NCI-H460 (cell line): ENCODE measurements around the gene CDH23. TPM values are rescaled to one million over a fixed set of nuclear protein-coding genes. Genes with fewer than 3 reads are reported as not detected.

ENCODE experiments used
- DNase-seq: peaks from one replicate; pipeline ENCODE4 v3.0.0-alpha.2; 2016; ENCODE audit warnings: low read depth; ENCODE audit errors: extremely low read depth
- total RNA-seq: library from RNA; depleted of rRNA; stranded (reverse); fragments of >200 nt; shearing (Covaris generic); gene quantifications from 2 replicates; pipeline ENCODE4 v1.2.3, GENCODE V29; 2014

Gene CDH23
- total RNA-seq, 1 experiment from 2014 or later, result under 0.01 TPM

DNA sequence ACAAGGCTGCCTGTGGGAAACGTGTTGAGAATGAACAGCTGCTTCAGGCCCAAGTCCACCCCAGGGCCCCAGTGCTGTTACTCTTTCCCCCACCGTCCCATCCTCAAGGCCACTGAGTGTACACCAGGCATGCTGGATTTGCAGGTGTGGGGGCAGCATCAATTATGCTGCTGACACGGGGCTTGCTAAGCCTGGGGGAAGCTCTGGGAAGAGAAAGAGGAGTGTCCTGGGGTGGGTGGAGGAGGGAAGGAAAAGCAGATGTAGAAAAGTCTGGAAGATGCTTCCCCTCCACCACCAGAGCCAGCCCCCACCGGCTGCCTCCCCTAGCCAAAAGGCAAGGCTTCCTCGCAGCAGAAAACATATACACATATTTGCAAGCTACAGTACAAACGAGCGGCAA lies 153.9 kb downstream of the CDH23 start:
- DNase-seq, result no peak

DNA sequence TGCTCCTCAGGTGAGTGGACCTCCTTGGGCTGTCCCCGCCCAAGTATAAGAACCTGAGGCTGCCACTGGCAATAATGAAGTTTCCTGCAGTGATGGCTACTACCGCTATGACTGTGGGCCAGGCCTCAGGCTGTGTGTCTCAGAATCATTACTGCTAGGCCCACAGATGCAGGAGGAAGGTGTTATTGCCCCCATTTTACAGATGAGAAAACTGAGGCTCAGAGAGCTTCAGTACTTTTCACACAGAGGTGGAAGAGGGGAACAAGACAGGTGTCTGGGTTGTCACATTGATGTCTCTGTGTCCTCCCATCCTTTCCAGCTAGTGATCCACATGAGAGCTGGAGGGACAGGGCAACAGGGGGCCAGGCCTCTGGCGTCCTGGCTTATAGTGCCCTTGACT lies 155.2 kb downstream of the CDH23 start:
- no peak for DNase-seq

DNA sequence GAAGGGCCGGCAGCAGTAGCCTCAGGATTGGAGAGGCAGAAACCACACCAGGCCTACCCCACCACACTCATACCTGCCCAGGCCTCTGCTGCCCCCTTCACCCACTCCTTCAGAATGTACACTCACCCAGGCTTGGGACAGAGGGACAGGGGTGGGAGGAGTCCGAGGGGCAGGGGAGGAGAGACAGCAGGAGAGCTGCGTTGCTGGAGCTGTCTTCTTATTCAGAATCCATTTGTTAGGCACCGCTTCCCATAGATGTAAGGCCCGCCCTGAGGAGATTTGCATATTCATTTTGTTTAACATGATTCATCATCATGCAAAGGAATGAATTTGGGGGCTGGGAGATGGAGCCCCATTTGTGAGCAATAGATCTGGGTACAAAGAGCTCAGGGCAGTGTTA lies 156.7 kb downstream of the CDH23 start:
- DNase-seq, result no peak

DNA sequence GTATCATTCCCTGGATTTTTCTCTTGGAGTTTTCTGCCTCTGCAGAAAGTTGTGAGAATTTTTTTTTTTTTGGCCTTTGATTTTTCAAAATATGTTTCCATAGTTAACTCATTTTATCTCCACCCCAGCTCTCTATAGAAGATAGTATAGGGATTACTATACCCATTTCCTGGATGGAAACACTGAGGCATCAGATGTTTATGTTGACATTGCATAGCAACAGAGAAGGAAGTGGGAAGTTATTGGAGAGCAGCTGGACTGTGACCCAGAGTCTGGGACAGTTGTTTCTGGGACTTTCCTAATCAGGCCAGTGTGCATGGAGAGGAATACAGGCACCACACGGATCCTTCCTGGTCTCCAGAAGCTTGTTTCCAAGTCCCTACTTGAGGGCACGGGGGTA lies 158.0 kb downstream of the CDH23 start:
- DNase-seq, result no peak

DNA sequence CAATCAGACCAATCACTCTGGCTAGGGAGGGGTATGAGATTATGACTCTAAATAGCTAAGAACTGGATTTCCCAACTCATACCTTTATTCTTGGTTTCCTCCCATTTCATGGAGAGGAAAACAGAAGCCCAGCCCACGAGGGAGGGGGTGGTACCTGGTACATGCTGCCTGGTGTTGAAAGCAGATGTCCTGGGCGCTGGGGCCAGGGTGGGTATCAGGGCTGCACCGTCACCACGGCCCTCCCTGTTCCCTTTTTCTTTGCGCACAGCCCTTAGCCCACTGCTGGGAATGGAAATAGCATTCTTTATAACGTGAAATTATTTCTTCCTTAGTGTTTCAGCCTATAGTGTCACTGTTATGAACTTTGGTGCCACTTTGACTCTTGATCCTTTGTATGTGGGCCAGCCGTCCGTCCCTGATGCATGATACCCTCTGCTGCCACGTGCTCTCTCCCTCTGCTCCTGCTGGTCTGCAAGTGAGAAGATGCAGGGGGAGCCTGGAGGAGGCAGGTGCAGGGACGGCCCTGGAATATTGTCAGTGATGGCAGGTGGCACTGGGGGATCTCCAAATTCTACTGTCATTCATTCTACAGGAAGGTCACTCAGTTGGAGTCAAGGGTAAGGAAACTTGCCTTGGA lies 158.5 kb downstream of the CDH23 start:
- no peak for DNase-seq

DNA sequence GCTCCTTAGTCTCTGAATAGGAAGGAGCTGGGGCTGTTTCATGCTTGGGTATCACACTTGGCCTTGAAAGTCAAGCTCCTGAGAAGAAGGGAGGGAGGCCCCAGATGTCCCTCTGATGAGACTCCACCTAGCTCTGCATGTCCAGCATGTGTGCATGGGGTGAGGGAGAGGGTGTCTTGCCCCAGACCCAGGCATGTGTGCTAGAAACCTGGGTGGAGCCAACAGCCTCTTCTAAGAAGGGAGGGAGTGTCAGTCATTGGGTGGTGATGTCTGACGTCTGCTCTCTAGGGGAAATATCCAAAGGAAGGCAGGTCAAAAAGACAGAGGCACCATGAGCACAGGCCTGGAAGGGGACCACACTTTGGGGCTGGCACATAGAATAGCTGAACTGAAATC lies 159.0 kb downstream of the CDH23 start:
- no peak for DNase-seq

DNA sequence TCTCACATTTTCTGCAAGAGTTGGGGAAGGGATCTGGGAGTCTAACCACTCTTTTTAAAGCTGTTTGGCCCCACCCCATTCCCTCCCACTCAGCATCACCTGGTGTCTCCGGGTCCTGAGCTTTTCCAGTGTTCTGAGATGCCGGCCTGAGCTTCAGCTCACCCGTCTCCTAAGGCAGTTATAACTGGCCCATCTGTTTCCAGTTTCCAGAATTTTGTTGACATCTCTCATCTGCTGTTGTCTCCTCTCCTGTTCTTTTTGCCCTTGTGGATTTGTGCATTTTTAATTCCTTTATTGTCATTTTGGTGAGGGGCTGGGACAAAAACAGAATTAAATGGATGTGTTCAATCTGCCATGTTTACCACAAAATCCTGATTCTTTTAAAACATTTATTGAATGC lies 162.3 kb downstream of the CDH23 start:
- no peak for DNase-seq

DNA sequence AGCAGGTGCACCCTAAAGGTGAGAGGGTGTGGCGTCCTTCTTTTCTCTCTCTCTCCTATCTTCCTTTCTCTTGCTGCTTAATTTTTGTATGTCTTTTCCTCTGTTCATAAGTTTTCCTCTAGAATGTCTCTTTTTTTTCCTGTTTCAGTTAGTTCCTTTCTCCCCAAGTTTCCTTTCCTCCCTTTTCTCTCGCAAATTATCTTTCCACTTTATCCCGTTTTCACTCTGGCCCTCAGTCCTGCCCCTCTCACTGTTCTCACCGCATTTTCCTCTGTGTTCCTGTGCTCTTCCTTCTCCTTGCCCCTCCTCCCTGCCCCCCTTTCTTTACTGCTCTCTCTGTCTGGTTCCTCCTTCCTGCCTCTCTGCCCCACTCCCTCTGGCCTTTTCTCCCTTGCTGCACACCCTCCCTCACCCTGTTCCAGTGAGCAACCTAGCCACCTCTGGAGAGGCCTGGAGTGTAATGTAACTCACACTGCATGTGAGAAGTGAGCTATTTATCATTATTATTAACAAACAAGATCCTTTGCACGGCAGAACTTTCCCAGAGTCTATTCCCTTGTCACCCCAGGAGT lies 164.4 kb downstream of the CDH23 start:
- DNase-seq, result no peak

DNA sequence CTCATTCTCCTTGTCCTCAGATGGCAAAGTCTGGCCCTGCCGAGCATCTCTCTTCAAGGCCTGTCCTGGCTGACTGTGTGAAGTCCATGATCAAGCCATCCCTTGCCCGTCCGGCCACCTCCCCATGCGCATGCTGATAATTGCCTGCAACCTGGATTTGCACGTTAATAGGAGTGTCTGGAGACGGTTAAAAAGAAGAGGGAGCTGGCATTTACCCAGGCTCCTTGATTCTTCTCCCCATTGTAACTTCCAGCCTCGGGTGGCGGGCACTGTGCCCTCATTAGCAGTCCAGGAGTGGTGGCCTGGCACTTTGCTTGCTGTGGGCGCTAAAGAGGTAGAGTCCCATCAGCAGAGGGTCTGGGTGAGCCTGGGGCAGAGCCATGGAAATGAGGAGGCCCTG lies 165.5 kb downstream of the CDH23 start:
- no peak for DNase-seq

DNA sequence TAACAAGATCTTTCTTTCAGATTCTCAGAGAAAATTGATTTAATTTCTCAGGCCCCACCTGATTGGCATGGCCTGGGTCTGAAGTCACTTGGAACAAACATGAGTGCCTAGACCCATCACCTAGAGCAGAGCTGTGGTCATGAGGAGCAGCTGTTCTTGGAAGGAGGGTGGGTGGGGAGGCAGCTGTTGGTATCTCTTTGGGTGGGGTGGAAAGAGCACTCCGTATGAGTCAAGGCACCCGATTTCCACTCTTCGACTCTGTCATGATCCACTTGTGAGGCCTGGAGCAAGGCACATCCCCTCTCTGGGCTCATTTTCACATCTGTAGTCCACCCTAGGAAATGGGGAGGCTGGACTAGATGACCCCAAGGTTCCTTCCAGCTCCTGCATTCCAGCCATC lies 166.2 kb downstream of the CDH23 start:
- DNase-seq, result no peak

DNA sequence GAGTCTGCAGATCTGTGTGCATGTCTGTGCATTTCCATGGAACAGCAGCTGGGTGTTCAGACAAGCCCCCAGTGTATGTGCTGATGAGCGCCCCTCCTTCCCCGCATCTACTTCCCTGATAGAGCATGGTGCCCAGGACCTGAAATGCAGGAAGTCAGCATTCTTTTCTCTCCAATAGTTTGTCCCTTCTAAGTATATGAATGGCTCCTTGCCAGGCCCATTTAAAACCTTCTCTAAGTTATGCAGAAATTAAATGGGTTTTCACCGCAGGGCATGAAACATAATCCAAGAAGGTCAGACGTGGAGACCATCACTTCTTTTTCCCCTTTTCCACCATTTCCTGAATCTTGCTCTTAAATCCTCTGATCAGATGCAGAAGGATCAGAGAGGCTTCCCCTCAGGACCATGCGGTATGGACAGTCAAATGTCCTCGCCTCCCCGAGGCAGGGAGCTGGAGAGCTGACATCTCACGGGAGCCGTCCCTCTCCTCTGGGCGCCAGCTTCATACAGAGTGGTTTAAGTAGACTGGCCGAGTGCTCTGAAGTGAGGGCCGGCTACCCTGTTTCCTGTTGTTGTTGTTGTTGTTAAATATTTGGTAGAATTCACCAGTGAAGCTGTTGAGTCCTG lies 167.6 kb downstream of the CDH23 start:
- no peak for DNase-seq

DNA sequence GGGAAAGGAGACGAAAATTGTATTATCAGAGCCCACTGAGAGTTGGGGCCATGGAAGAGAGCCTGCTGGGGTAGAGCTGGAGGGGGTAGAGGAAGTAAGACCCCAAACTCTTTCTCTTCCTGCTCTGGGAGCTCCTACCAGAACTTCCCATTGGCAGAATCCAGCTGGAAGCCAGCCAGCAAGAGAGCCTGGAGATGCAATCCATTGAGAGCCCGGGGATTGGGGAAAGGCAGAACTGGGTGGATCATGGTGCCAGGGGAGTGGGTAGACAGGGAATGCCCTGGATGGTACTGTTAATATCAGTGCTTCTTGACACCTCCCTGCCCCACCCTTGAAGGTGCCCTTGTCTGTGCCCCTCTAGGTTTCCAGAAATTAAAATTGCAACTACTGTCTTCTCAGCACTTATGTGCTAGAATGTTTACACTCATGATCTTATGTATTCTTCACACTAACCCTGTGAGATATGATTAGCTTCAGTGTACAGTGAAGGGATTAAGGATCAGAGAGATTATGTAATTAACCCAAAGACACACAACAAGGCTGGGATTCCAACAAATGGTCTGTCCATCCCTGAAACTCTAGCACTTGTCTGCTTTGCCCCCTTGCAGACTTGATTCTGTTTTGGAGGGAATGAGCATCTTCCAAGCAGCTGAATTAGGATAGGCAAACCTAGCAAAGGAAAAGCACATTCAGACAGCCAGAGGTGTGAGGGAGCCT lies 168.7 kb downstream of the CDH23 start:
- DNase-seq, result no peak

DNA sequence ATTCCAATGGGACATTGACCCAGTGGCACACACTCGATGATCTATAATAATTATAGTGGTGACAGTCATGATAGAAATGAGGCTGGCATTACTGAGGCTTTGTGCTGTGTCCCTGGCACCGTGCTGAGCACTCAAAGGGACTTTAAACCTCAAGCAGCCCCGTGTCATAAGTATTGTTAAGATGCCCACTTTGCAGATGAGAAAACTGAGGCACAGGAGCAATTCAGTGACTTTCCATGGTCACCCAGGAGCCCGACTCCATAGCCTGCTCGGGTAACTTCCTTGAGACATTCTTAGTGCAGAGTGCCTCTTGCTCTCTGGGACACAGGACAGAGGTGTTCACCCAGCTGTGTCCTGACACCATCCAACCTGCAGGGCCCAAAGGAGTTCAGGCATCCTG lies 170.3 kb downstream of the CDH23 start:
- DNase-seq, result no peak

DNA sequence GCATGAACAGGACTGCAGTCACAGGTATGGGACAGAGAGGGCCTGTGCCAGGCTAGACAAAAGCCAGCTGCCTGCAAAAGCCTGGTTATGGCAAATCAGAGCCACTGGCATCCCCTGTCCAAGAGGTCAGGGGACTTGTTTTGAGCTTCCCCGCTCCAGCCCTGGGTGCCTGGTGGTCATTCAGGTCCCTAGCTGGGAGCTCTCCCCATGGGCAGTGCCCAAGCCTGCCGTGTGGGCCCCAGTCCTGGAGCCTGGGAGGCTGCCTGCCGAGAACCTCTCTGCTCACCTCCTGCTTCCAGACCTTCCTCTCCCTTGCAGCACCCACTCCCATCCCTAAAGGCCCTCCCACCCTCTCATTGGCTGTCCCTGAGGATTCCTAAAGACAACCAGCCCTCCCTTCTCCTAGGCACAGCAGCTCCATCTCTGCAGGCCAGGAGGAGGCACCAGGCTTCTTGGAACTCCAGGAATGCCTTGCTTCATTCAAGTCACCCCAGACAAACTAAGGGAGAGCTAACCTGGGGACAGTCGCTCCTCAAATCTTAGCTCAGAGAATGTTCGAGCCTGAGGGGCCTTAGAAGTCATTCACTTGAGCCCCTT lies 172.3 kb downstream of the CDH23 start:
- no peak for DNase-seq

DNA sequence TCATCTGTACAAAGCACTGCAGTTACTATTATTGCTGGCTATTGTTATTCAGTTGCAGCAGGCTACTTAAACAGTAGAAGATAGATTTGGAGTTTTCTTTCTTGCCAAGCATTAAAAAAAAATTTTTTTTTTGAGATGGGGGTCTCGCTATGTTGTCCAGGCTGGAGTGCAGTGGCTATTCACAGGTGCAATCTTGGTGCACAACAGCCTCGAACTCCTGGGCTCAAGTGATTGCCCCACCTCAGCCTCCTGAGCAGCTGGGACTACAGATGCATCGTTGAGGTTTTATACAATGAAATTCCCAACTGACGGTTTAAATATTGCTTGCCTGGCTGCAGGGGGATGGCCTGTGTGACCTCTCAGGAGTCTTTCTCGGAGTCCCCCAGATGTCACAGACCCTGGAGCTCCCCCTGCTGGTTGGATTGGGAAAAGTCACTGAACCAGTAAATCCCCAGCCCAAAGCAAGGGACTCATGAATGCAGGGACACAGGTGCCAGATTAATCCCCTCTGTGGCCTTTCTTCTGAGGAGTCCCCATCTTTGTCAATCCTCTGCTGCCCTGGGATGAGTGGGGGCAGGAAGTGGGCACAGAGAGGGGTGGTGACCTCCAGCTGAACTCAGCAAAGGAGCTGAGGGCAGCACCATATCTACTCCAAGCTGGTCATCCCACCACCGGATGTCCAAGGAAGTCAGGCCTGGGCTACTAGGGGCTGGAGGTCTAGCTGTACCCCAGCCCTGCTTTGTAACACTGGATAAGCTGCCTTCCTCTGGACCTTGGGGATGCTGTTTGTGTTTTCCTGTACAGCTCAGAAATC lies 173.3 kb downstream of the CDH23 start:
- DNase-seq, result peak; percentile 65

DNA sequence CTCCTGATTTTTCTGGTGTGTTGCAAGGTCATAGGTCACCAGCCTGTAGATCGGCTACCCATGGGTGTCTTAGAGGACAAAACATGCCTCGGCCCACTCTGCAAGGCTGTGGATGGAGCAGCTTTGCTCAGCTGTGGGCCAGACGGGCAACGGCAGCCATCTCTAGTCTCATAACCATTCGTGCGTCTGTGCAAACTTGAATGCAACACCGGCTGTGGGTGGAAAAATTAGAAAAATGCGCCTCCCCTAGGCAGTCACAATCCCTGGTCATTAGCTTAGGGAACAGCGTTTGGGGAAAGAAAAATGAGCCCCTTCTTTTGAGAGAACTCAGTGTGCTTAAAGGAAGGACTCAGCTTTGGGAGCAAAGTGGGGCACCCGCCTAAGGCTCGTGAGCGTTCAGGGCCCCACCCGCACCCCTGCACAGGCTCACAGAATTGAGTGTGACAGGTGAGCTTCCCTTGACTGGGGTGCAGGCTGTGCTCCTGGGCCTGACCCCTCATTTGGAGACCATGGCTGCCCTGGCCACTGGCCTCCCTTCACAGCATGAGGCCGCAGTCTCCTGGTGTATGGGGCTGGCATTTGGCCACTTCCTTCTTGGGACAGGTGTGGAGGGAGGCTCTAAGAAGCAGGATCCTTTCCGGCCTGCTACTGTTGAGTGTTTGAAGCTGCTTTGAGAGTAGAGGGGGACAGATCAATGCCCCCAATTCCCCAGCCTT lies 174.9 kb downstream of the CDH23 start:
- no peak for DNase-seq

DNA sequence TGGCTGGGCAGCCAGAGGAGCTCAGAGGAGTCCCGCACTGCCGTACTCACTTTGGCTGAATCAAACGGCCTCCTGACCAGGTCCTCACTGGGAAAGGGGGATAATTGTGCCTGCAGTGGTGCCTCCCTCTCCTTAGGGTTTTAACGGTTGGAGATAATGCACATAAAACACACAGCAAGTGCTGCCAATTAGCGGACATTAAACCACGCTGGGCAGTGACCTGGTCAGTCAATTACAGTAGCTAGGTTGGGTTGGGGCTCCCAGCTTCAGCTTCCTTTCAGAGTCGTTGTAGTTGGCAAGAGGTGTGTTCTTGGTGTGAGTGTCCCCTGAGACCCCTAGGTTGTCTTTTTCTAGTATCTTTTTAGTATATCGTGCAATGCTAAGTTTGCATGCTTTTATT lies 176.2 kb downstream of the CDH23 start:
- no peak for DNase-seq

DNA sequence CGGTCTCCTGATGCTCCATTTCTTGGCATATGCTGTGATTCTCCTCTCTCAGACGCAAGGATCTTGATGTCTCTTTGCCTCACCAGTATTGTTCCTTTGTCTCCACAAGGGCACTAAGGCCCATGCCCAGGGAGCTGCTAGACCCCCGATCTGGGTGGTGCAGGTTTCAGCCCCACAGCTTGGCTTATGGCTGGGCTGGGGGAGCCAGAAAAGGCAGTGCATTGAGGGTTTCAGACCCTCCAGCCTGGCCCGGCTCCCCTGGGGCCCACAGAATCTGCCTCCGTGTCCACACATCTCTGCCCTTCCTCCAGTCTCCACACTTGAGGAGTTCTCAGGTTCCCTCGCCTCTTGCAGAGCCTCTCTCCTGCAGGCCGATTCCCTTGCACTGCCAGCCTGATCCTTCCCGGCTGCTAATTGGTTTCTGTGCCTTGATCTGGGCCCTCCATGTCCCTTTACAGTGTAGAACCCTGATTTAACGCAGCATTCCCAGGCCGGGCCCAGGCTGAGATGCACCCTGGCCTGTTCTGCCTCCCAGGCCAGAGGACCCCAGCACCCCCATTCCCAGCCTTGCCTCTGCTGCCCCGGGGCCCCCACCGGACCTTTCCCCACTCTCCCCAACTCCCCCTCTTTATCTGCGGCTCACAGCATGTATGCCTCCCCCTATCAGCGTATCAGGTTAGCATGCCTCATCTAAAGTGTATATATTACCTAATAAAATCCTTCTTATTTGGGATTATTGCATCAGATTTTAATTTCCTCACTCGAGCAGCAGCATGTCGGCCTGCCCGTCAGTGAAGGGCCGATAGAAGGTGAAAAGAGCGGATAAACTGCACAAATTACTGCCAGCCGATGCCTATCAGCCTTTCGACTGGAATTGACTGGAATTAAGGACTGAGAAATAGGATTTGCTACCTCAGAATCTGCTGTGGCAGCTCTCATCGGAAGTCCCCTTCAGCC lies 177.1 kb downstream of the CDH23 start:
- no peak for DNase-seq

DNA sequence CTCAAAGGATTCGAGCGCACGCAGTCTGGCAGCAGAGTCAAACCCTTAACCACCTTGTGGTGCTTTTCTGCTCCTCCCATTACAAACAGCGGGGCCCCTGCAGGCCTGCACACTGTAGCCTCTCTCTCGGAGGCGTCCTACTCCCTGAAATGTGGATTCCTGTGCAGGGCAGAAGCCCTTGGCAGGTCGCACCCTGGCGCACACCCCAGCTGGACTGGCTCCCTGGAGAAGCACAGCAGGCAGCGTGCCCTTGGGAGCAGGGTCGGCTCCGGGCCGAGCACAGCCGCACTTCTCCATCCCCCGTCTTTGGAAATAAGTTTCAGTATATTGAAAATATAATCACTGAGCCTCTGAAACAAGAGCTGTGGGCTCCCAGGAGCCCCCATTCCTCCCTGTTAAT lies 178.7 kb downstream of the CDH23 start:
- DNase-seq, result no peak
